ENCODE measurements around the gene AEBP1. TPM values are rescaled to one million over a fixed set of nuclear protein-coding genes. Genes with fewer than 3 reads are reported as not detected.

The AEBP1 gene
- polyA plus RNA-seq, 1 donor = 64.2 TPM

DNA sequence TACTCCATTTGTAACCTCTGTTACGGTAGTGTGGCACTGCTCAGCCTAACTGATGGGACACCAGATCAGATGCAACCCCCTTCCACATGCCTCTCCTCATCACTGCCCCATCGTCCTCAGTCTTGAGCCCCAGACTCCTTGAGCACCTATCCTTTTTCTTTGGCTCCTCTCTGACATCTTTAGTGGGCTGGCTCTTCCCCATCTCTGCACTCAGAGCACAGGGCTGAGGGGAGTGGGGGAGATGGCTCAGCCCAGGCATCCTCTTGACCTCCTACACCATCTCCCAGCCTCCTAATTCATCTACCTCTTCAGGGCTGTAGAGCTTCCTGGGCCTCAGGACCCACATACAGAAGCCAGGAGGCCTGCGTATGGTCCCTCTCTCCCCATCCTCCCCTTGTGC lies 20.3 kb upstream of the AEBP1 start:
- DNase-seq = no peak

DNA sequence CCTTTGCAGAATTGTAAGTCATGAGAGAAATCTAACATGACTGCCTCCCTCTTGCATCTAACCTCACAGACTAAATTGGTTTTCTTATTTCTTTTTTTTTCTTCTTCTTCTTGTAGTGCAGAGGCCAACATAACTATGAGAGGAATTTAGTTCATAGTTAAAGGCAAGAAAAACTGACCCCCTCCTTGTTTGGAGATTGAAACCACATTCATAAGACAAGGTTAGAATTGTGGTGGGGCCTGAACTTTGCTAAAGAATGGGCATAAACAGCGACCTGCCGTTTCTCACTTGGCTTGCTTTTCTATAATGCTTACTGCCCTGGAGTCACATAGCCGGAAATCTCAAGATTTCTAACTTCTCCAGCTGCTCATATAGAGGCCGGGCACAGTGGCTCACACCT lies 19.4 kb upstream of the AEBP1 start:
- DNase-seq = no peak

- DNase-seq = no peak
Observed at GRCh38 chr7:44085546-44085945, 18.6 kb upstream of the AEBP1 start.

GRCh38 chr7:44086627-44087026 lies 17.5 kb upstream of the AEBP1 start:
- DNase-seq = no peak

DNA sequence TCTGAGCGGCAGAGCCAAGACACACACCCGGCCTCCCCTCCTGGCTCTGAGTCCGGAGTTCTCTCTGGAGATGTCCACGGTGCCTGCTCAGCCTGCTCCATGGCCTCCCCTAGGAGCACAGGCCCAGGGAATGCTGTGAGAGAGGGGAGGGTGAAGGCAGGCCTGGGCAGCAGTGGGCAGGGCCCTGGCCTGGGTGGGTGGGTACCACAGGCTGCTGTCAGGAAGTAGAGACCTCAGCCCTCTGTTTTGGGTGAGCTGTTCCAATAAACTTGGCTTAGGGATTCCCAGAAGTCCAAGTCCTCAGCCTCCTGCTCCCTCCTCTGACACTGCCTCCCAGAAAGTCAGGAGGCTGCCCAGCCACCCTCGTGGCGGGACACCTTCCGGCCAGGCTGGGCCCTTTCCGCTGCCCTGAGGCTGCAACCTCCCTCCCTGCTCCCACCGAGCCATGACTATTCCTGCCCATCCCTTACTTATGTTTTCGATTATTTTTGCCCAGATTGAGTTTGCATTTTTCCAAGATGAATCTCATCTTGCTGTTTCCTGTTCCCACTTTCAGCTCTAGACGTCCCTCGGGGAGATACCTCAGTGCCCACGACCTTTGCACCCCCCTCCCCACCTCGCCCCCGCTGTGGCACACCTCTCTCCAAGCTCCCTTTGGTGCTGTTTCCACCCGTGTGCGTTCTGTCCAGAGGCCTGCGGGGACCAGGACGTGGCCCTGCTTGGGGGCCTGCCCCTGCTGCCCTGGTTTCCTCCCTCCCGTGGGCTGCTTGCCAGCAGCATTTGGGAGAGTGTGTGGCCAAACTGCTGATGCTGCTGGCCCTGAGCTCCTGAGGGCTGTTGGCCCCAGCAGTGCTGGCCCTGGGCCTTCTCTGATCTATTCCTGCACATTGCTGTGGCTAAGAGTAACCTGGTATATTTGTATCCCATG lies 16.0 kb upstream of the AEBP1 start:
- DNase-seq = no peak

DNA sequence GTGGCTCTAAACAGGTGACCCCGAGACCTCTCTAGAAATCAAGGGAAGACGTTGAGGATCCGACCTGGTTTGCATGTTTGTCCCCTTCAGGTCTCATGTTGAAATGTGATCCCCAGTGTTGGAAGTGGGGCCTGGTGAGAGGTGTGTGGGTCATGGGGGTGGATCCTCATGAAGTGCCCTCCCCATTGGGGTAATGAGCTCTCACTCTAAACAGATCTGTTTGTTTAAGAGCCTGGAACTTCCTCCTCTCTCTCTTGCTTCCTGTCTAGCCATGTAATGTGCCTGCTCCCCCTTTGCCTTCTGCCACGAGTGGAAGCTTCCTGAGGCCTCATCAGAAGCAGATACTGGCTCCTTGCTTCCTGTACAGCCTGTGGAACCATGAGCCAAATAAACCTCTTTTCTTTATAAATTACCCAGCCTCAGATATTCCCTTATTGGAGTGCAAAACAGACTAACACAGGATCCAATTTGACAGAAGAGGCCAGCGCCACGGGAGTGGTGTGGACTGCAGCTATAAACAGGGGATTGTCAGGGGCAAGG lies 11.0 kb upstream of the AEBP1 start:
- DNase-seq = no peak

GRCh38 chr7:44094365-44094764 lies 9.8 kb upstream of the AEBP1 start:
- DNase-seq = no peak

DNA sequence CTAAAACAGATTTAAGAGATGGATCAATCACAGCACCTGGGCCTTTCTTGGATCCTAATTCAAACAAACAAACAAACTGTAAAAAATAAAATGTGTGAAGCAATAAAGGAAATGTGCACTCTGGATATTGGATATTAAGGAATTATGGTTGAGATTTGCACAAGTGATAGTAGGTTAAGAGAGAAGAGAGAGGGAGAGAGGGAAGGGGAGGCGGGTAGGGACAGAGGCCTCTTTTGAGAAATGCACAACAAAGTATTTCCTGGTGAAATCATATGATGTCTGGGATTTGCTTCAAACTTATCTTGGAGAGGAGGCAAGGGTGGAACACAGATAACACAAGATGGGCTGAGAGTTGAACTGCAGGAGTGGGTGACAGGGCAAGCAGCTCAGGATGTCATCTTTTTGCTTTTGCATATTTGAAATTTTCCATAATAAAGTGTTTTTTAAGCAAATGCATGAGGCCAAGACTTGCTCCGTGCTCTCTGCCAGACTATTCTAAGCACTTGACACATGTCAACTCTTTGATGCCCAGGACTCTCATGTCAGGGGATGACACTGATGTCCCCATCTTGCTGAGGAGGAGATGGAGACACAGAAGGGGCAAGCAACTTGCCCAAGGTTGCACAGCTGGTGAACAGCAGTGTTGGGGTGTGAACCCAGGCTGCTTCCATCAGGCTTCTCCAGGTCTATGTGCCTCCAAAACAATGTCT lies 9.1 kb upstream of the AEBP1 start:
- no peak for DNase-seq

GRCh38 chr7:44095781-44096180 lies 8.4 kb upstream of the AEBP1 start:
- no peak for DNase-seq

DNA sequence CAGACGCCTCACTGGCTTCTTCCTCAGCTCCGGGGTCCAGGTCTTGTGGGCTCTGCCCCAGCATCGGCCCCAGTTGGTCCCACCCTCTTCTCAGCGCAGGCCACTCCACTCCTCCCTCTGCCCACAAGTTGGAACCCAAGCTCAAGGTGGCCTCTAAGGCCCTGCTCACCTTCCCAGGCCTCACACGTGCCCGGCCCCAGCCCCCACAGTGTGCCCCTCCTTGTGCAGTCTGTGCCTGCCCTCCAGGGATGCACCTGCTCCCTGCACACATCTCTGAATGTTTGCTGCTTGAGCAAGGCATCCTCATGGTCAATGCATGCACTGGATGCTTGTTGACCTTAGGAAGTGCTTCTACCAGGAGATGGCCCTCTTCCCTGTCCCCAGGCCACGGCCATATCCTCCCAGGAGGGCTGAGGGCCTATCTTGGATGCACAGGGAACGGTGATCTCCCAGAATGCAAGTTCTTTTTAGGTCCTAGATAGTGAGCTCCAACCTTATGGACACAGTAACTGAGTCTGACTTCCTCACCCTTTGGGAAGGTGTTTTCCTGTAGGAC lies 7.7 kb upstream of the AEBP1 start:
- DNase-seq = no peak

DNA sequence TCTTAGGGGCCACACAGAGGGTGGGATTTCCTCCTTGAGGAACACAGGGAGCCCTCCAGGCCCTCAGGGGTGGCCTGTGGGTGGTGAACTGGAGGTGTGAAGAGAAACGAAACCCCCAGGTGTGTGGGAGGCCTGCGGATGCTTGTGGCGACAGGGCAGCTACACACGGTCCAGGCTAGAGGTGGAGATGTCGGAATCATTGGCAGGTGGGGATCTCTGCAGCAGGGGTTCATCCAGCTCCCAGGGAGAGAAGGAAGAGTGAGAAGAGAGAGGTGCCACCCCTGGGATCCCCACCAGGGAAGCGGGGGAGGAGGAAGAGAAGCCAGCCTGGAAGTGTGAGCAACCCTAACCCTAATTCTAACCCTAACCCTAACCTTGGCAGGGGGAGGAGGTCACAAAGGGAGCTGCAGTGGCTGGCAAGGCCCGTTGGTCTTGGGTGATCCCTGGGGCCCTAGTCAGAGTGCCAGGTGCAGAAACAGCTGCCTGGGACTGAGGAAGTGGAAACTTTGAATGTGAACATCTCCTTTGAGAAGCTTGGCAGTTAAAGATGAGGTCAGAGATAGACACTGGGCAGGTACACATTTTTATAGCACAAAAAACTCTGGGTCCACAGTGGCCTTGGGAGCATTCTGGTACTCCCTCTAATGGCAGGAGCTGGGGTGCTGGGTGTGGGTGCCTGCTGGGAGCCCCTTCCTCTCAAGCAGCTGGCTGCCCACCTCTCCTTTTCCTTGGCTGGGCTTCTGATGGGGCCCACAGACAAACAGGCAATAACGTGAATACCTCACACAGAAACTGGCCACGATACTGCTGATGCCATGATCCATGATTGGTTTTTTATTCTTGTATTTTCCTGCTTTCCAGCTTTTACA lies 6.8 kb upstream of the AEBP1 start:
- no peak for DNase-seq

GRCh38 chr7:44098092-44099068 lies 5.8 kb upstream of the AEBP1 start:
- DNase-seq = no peak

GRCh38 chr7:44099669-44100068 lies 4.5 kb upstream of the AEBP1 start:
- DNase-seq = no peak

- no peak for DNase-seq
Observed at GRCh38 chr7:44100458-44101302, 3.5 kb upstream of the AEBP1 start.

- DNase-seq = no peak
Observed at GRCh38 chr7:44101303-44101965, 2.7 kb upstream of the AEBP1 start.

DNA sequence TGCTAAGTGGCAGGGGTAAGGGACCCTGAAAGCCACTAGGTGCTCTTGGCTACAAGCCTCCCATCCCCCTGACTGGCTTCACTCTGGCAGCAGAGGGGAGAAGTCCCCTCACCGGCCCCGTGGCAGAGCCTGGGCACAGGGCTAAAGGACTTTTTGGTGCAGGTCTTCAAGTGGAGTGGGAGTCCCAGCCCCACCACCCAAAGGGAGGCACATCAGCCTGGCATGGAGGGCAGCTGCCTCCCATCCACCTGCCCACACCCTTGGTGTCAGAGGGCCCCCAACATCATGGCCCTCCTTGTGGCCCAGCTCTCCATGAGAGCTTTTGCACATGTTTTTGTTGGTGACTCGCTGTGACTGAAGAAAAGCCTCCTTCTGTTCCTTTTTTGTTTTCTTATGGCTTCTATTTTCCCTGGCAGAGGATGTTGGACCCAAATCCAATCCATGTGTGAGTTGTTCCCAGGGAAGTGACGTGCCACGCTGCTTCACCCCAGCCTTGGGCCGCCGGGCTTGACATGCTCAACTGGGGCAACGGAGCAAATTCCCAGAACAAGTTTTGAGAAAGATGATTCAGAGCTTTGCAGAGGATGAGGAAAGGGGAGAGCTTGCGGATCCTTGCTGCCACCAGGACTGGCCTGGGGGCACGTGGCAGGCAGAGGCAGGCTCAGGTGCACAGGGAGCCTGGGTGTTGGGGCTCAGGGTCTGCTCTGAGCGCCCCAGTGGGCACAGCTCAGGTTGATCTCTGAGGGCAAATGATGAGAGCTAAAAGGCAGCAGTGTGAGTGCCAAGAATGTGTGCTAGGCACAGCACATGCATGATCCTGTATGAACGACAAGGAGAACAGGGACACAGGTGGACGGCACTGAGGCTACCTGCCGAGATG lies 1.9 kb upstream of the AEBP1 start:
- DNase-seq = no peak

DNA sequence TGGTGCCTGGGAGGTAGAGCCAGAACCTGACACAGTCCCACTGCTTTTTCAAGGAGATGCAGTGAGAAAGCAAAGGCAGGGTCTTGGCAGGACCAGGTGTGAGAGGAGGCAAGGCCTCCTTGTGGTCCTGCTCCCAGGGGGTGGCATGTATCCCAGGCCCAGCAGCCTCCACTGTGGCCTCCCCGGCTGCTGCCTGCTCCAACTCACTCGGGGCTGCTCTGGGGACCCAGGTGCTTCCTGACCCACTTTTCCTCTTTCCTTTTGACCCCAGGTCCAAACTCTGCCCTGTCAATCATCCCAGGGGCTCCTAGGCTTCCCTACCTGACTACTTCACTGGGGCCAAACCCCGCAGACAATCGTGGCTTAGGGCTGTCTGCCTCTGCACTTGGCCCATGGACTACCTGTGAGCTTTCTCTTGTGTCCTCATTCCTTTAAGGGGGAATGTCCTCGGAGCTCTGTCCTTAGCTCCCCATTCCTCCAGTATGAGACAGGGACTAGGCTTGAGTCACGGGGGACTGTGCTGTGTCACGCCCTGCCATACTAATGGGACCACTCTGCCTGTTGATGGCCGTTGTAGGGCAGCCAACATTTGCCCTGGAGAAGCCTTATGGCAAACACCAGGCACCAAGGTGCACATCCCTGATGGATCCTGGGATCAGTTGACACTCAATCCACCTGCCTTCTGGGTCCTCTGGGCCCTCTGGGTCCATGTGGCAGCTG lies 1.1 kb upstream of the AEBP1 start:
- DNase-seq = no peak

Data from left kidney (tissue), 2 donors.